GM12878 (cell line): Measurements from ENCODE around the gene ME3. TPM values are rescaled to one million over a fixed set of nuclear protein-coding genes. Genes with fewer than 3 reads are reported as not detected.

Experiments used
- ATAC-seq: fragments of 200-7000 bp; cut with Tn5 transposase; 3 replicates; pipeline ENCODE4 v1.9.1; 2020; ENCODE audit warnings: mild to moderate bottlenecking, moderate library complexity
- BruUV-seq: library from RNA; stranded (reverse); fragments of 400-500 nt; replicated peaks from 2 replicates; lab custom pipeline; 2021; lab: Mats Ljungman, UMichigan
- CTCF ChIA-PET: fragments of 300-600 bp; sonication (Branson Sonifier 250); formaldehyde crosslinking; extraction: SDS; loops from one replicate; lab custom pipeline; 2021; ENCODE audit warnings: inconsistent platforms; lab: Yijun Ruan, JAX
- POLR2A ChIA-PET: fragments of 350-600 bp; formaldehyde crosslinking; extraction: SDS; loops from one replicate; lab custom pipeline; 2021; ENCODE audit warnings: inconsistent platforms; lab: Charles Lee
- RAD21 ChIA-PET: fragments of 300-600 bp; sonication (Branson Sonifier 250); formaldehyde crosslinking; loops from one replicate; lab custom pipeline; 2023; ENCODE audit warnings: antibody characterized with exemption; ENCODE audit not compliant: unreplicated experiment; lab: Charles Lee
- SMC1A ChIA-PET: fragments of 300-600 bp; sonication (Branson Sonifier 250); formaldehyde crosslinking; loops from one replicate; lab custom pipeline; 2023; ENCODE audit not compliant: unreplicated experiment, uncharacterized antibody; lab: Charles Lee
- DNase-seq: peaks from one replicate; pipeline ENCODE4 v3.0.0-alpha.2; 2011; ENCODE audit warnings: low read depth, low spot score
- FAIRE-seq: peaks from 3 replicates; lab custom pipeline; 2011; peaks lifted over from hg19 to GRCh38; lab: Jason Lieb, UNC
- H2AFZ ChIP-seq: 2 replicates; pipeline ENCODE4 v1.6.0; 2011; ENCODE audit warnings: low read depth, low read length, control low read depth; ENCODE audit not compliant: control insufficient read depth
- H3K27ac ChIP-seq: 2 replicates; pipeline ENCODE4 v1.5.1; 2011; ENCODE audit warnings: control low read depth; ENCODE audit not compliant: control insufficient read depth, insufficient read depth
- H3K27me3 ChIP-seq, 2 experiments: replicated peaks in 1 of 2; 2 replicates each; pipeline versions ENCODE4 v1.6.0 to v1.6.1; 2011; ENCODE audit warnings: low read length in 1 of 2; ENCODE audit not compliant: control insufficient read depth in 2 of 2, insufficient read depth in 2 of 2
- H3K36me3 ChIP-seq, 2 experiments: 2 replicates each; pipeline ENCODE4 v1.5.1; 2011; ENCODE audit warnings: low read length in 1 of 2; ENCODE audit not compliant: control insufficient read depth in 2 of 2, insufficient read depth in 2 of 2
- H3K4me1 ChIP-seq: 2 replicates; pipeline ENCODE4 v1.6.1; 2011; ENCODE audit warnings: mild to moderate bottlenecking, low read length, moderate library complexity, mixed read lengths; ENCODE audit not compliant: control insufficient read depth, insufficient read depth
- H3K4me2 ChIP-seq: 2 replicates; pipeline ENCODE4 v1.6.0; 2011; ENCODE audit warnings: control low read depth; ENCODE audit not compliant: control insufficient read depth, insufficient read depth
- H3K4me3 ChIP-seq: fragments of 200-600 bp; sonication (generic); 2 replicates; pipeline ENCODE4 v1.5.1; 2016
- H3K79me2 ChIP-seq: 2 replicates; pipeline ENCODE4 v1.6.0; 2011; ENCODE audit warnings: low read length; ENCODE audit not compliant: control insufficient read depth, insufficient read depth
- H3K9ac ChIP-seq: 2 replicates; pipeline ENCODE4 v1.8.0; 2011; ENCODE audit warnings: low read length, control low read depth, mixed read lengths; ENCODE audit not compliant: control insufficient read depth, insufficient read depth
- H3K9me3 ChIP-seq: replicated peaks from 3 replicates; pipeline ENCODE4 v1.5.1; 2011; ENCODE audit warnings: mild to moderate bottlenecking, low read length; ENCODE audit not compliant: control insufficient read depth, insufficient read depth
- H4K20me1 ChIP-seq: 2 replicates; pipeline ENCODE4 v1.6.0; 2011; ENCODE audit not compliant: control insufficient read depth, insufficient read depth
- ATF7 ChIP-seq: fragments of 450-650 bp; IDR thresholded peaks from 2 replicates; pipeline ENCODE4 v1.6.1; 2016; ENCODE audit warnings: low read depth, mild to moderate bottlenecking
- BACH1 ChIP-seq: fragments of 450-650 bp; IDR thresholded peaks from 2 replicates; pipeline ENCODE4 v1.6.1; 2017; ENCODE audit warnings: mild to moderate bottlenecking, borderline replicate concordance
- BCL11A ChIP-seq: IDR thresholded peaks from 2 replicates; pipeline ENCODE4 v1.6.1; 2011; ENCODE audit warnings: low read depth, low read length
- BMI1 ChIP-seq: fragments of 450-650 bp; IDR thresholded peaks from 2 replicates; pipeline ENCODE4 v1.6.1; 2016; ENCODE audit warnings: mild to moderate bottlenecking, moderate library complexity, borderline replicate concordance
- BRCA1 ChIP-seq: IDR thresholded peaks from 2 replicates; pipeline ENCODE4 v1.6.1; 2011; ENCODE audit warnings: low read depth, low read length, improper control_type of control experiment
- CBX3 ChIP-seq: fragments of 200-600 bp; sonication (generic); IDR thresholded peaks from 2 replicates; pipeline ENCODE4 v1.6.1; 2016; ENCODE audit warnings: low read depth, borderline replicate concordance
- EED ChIP-seq: sonication (generic); IDR thresholded peaks from 2 replicates; pipeline ENCODE4 v1.6.1; 2016; ENCODE audit warnings: antibody characterized with exemption, low read depth
- MTA3 ChIP-seq: IDR thresholded peaks from 2 replicates; pipeline ENCODE4 v1.6.1; 2012; ENCODE audit warnings: low read length, inconsistent platforms, borderline replicate concordance
- POU2F2 ChIP-seq: IDR thresholded peaks from 3 replicates; pipeline ENCODE4 v1.6.1; 2011; ENCODE audit warnings: low read depth, mild to moderate bottlenecking, low read length, borderline replicate concordance
- RBBP5 ChIP-seq: fragments of 200-600 bp; sonication (generic); conservative IDR thresholded peaks from 2 replicates; pipeline ENCODE4 v1.6.1; 2016
- SP1 ChIP-seq: IDR thresholded peaks from one replicate; pipeline ENCODE4 v1.6.1; 2011; ENCODE audit warnings: low read depth, low read length
- SREBF2 ChIP-seq: IDR thresholded peaks from 2 replicates; pipeline ENCODE4 v1.6.1; 2012; ENCODE audit warnings: mild to moderate bottlenecking, low read length
- YBX1 ChIP-seq: fragments of 450-650 bp; IDR thresholded peaks from 2 replicates; pipeline ENCODE4 v1.6.1; 2016; ENCODE audit warnings: antibody characterized with exemption
- WGBS: methylation state at CpG from one replicate; pipeline ENCODE4 v1.1.6; 2016; ENCODE audit warnings: low lambda C conversion rate; ENCODE audit not compliant: insufficient replicate concordance, insufficient coverage; ENCODE audit errors: missing lambda C conversion rate; 5-methylcytosine and 5-hydroxymethylcytosine counted together
- in situ Hi-C: fragments of 300-500 bp; cut with MboI; formaldehyde crosslinking; loops from 9 replicates; pipeline ENCODE4 v1.14.3; 2018; ENCODE audit warnings: mixed read lengths
- intact Hi-C: fragments of 100-400 bp; cut with micrococcal nuclease; formaldehyde crosslinking; loops from one replicate; pipeline ENCODE4 v1.14.2; 2022; ENCODE audit not compliant: unreplicated experiment
- polyA plus RNA-seq, 11 experiments: library from polyadenylated mRNA; depleted of rRNA in 4 of 11; unstranded in 6 of 11; stranded (reverse) in 5 of 11; fragments of >200 nt; fragmentation: Nextera tagmentation in 4 of 11; fragmentation: Illumina TruSeq in 1 of 11; extraction: Ambion mirVana in 4 of 11; extraction: Trizol in 1 of 11; gene quantifications; 1 replicate in 1 of 11; 2 replicates in 10 of 11; pipeline versions ENCODE4 v1.2.1 to v1.2.3, GENCODE V29; 2011 to 2016; ENCODE audit warnings: inconsistent platforms in 2 of 11, missing spikeins in 2 of 11, low read depth in 1 of 11
- total RNA-seq, 4 experiments: library from RNA; depleted of rRNA in 3 of 4; stranded (reverse); fragments of >200 nt in 3 of 4; fragmentation: Illumina TruSeq in 1 of 4; extraction: Trizol in 1 of 4; gene quantifications; 2 replicates each; pipeline versions ENCODE4 v1.2.1 to v1.2.3, GENCODE V29; 2013 to 2021
- TF ChIP-seq, protein P1 (sequence below): IDR thresholded peaks from 2 replicates; pipeline ENCODE4 v1.6.1; 2011; ENCODE audit warnings: low read depth, mild to moderate bottlenecking, low read length, moderate library complexity, borderline replicate concordance; ENCODE audit errors: extremely low read depth

Gene ME3
- total and polyA plus RNA-seq, 10 of the 15 experiments (the other 5 are each of a cell fraction or from before 2014, with no cell fraction given) = 0.06 to 0.40 (median 0.19) TPM; not detected in 2

DNA sequence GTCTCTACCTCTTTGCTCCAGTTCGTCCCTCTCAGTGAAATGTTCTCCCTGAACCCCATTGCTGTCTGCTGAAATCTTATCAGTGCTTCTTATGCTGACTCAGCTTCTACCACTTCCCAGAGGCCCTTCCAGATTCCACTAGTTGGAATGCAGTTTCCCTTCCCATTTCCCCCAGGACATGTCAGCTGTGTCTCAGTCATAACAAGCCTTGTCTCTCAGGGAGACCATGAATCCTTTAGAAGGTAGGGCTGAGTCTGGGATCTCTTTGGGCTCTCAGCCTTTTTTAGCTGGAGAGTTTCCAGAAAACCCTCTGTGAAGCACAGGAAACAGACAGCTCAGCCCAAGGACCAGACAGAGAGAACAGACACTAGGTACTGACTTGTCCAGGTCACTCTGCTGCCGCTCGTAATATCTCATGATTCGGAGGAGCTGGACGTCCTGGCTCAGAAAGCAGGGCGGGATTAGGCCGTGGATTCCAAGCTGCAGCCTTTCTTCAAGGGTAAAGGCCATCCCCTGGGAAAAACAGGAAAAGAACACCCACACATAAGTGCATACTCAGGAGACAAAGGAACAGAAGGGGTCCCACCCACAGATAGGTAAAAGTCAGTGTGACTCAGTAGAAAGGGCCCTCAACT is 113.0 kb downstream of the ME3 start:
- ATAC-seq (no peak), DNase-seq (no peak), FAIRE-seq (no peak)
- Histone ChIP-seq H3K9ac (no peak overlapping the region), H3K4me1 (no peaks in the 10 kb centered on the region), H3K27ac (no peak overlapping the region), H3K9me3 (no peaks in the 10 kb centered on the region), H3K4me3 (no peak overlapping the region), H3K36me3 (no peaks in the 10 kb centered on the region), H3K4me2 (no peak overlapping the region), H2AFZ (no peak overlapping the region), H4K20me1 (no peaks in the 10 kb centered on the region), H3K27me3 (no peaks in the 10 kb centered on the region), H3K79me2 (no peaks in the 10 kb centered on the region)
- TF ChIP-seq MTA3 (no peak), RBBP5 (no peak), CBX3 (no peak)
- SMC1A ChIA-PET = interaction anchor here (1.1 to 1.2 kb wide), 2 partner anchors 8 to 103 kb away, joined by 3 to 4 read pairs; no protein-coding TSS in a partner anchor
- BruUV-seq = no TSS peak
- in situ Hi-C loops = no loop called here
- POLR2A ChIA-PET = no interaction called here
- CTCF ChIA-PET = no interaction called here
- intact Hi-C loops = no loop called here
- RAD21 ChIA-PET = no interaction called here
- WGBS = 19% methylated on average over 7 of the region's 7 CpGs

DNA sequence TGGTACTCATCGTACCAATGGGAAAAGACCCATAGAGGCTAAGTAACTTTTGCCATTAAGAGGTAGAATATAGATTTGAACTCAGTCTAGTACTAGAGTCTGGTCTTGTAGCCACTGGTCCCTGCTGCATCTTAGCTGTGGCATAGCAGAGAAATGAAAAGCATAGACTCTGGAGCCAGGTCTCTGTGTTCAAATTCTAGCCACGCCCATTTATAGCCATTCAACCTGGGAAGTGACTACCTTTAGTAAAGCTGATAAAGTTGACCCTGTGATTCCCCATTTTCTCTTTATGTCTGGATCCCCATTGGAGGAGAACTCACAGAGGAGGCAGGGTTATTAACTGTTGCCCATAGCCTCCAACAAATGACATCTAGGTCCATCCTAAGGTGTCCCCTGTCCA is 113.6 kb downstream of the ME3 start:
- Histone ChIP-seq H3K4me2 (no peak overlapping the region), H3K27ac (no peak overlapping the region), H3K79me2 (no peaks in the 10 kb centered on the region), H3K9ac (no peak overlapping the region), H3K9me3 (no peaks in the 10 kb centered on the region), H4K20me1 (no peaks in the 10 kb centered on the region), H2AFZ (no peak overlapping the region), H3K4me1 (no peaks in the 10 kb centered on the region), H3K36me3 (no peaks in the 10 kb centered on the region), H3K4me3 (no peak overlapping the region), H3K27me3 (no peaks in the 10 kb centered on the region)
- intact Hi-C loops = no loop called here
- BruUV-seq = no TSS peak
- ATAC-seq = no peak
- FAIRE-seq = no peak
- ChIA-PET SMC1A (interaction anchor here (1.0 to 1.6 kb wide), 4 partner anchors 7 to 104 kb away, joined by 3 to 4 read pairs (median 3); no protein-coding TSS in a partner anchor), CTCF (no interaction called here), RAD21 (no interaction called here), POLR2A (no interaction called here)
- DNase-seq = no peak
- 50% methylated on average over 2 of the region's 2 CpGs for WGBS
- in situ Hi-C loops = no loop called here
- TF ChIP-seq BMI1 (no peak), BACH1 (no peak), SREBF2 (no peak), EED (no peak), BRCA1 (no peak), ATF7 (no peak), YBX1 (no peak), POU2F2 (no peak), SP1 (no peak), BCL11A (no peak)
- TF ChIP-seq, protein P1, sequence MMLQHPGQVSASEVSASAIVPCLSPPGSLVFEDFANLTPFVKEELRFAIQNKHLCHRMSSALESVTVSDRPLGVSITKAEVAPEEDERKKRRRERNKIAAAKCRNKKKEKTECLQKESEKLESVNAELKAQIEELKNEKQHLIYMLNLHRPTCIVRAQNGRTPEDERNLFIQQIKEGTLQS = no peak
